Caki2 (cell line): ENCODE results near the gene ELOVL4. TPM values are rescaled to one million over a fixed set of nuclear protein-coding genes. Genes with fewer than 3 reads are reported as not detected.

Experiments
- total RNA-seq: library from RNA; depleted of rRNA; stranded (reverse); fragments of >200 nt; shearing (Covaris generic); gene quantifications from 2 replicates; pipeline ENCODE4 v1.2.3, GENCODE V29; 2014; ENCODE audit warnings: low replicate concordance; rRNA removed

ELOVL4 gene
- total RNA-seq, 1 experiment from 2014 or later, result 4.8 TPM

Other genes starting within 250 kb of the ELOVL4 start
- gene TTK, start 57.1 kb upstream of the ELOVL4 start, total RNA-seq, result 34.6 and 54.0 TPM in 2 replicates
- gene BCKDHB, start 159.1 kb upstream of the ELOVL4 start, total RNA-seq, result 5.3 and 13.9 TPM in 2 replicates